IPS-NIHi7 (cell line): Measurements from ENCODE around the gene TAS2R38.
"Not testable (repeated sequence)": the region's sequence is repeated elsewhere in the genome, so short reads cannot be mapped to it uniquely, and the experiment has no call there.

Experiments
- DNase-seq: peaks from one replicate; pipeline ENCODE4 v3.0.0; 2012; ENCODE audit warnings: mixed read lengths; ENCODE audit errors: extremely low spot score

Gene TAS2R38

DNA sequence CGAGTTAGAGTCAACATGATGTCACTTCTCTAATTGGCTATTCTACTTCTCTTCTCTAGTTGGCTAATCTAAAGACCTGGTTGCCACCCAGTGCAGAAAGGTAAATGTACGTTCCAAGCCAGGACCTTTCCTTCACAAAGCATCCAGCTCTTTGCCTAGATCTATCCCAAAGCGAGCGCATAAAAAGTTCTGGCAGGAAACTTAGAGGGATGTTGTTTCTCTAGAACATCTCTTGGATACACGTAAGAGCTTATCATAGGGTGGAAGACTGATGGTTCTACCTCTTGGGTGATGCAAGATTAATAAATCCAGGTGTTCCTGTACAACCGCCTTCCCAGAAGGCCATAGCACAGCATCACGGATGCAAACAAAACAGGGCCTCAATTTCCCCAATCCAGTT, at the start of gene TAS2R38:
Gene TAS2R38, minus strand, starts transcription at position 101 of the 400 bp plus-strand sequence. Its CDS starts 84 bp downstream, at position 17.
- DNase-seq = no peak

DNA sequence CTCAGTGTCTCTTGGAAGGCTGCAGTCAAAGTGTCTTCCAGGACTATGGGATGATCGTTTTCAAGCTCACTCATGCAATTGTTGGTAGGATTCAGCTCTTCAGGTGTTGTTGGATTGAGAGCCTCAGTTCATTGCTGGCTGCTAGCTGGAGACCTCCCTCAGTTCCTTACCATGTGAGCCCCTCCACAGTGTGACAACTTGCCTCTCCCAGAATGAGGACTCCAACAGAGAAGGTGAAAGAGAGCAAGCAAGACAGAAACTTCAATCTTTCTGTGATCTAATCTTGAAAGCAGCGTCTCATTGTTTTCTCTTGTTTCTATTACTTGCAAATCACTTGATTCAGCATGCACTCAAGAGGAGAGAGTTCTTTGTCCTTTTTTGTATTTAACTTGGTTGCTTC, 44.6 kb upstream of the TAS2R38 start:
- no peak for DNase-seq

DNA sequence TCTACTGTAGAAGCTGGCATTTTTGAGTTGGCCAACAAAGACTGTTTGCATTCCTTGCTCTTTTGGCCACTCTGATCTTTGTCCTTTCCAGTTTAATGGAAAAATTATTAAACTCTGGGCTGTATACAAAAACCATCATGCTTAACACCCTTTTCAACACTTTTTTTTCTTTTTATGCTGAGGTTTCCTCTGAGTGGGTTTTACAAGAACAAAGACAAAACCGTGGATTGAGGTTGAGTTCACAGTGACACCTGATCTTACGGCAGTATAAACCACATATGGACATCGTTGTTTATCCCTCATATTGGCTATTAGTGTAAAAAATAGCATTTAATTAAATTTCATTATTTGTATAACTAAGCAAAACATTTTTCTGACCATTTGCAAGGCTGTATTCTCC, 43.9 kb upstream of the TAS2R38 start:
- no peak for DNase-seq

DNA sequence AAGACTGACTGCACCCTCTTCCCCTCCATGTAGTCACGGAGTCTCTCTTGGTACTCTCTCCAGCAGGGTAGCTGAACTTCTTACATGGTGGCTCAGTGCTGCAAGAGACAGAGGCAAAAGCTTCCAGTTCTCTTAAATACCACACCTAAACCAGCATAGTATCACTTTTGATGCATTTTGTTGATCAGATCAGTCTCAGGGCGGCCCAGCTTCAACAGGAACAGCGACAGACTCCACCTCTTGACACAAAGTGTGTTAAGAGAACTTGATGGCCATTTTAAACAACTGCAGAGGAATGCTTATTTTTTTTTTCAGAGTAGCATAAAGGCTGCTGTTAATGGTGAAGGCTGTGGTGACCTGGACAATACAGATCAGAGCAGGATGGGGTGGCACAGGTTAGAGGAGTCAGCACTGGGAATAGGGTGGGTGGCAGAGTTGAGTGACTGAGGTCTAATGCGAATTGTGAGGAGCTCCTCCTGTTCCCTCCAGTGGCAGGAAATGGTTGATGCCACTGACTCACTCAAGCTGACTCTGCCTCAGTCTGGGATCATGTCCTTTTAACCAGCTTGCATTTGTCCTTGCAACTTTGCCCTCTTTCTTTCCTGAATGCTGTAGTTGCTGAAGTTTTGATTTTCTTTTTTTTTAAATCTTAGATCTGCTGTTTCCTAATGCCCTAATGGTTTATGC, 39.4 kb upstream of the TAS2R38 start:
- peak; percentile 61 for DNase-seq

DNA sequence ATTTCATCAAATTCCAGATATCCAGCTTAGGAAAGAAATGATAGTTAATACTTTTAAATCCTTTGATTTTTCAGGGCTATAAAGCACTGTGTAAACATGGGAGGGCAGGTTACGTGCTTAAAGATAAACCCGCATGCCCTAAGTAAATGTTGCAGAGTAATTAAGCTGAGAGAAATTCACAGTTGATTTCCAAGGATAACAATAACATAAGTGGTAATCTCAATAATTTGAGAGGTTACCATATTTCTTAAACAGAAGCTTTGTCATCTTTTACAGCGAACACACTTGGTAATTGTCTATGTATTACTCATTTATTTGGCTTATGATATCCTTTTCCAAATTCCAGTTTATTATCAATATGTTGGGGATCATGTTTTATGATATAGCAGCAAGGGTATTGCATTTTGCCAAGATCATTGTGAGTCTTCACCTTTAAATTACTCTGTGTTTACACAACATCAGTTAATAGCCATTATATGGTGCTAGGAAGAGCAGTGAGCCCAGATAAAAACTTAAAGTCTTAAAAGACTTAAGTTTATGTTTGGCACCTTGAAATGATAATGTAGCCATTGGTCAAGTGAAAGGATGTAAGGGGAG, 37.5 kb upstream of the TAS2R38 start:
- no peak for DNase-seq

DNA sequence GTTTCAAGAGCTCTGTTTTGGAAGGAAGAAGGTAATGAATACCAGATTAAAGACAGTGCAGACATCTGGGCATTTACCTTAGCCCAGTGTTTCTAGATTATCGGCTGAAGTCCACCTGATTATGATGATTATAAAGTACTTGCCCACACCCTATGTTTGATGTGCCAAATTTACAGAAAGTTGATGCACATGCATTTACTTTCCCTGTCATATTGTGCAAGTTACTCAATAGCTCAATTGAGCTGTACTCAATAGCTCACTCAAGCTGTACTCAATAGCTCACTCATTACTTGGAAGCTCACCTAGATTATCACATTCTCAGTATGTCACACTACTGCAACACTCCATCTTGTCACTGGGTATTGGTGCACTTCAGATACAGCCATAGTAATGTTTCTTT, 35.6 kb upstream of the TAS2R38 start:
- DNase-seq = no peak

DNA sequence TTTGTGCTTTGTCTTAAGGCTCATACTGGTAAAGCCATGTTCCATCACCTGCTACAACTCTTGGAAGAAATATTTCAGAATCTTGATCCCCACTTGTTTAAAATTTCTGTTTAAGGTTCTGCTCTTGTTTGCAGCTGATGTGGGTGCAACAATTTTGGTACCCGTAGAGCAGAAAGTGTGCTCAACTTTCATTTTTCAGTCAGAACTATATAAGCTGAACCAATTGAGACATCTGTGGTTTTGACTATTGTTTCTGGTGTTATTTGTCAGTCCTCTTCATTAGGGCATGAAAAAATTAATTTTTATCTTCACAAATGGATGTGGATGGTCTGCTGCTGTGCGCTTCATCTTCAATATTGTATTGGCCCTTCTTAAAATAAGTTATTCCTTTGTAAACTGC, 33.0 kb upstream of the TAS2R38 start:
- DNase-seq = no peak

DNA sequence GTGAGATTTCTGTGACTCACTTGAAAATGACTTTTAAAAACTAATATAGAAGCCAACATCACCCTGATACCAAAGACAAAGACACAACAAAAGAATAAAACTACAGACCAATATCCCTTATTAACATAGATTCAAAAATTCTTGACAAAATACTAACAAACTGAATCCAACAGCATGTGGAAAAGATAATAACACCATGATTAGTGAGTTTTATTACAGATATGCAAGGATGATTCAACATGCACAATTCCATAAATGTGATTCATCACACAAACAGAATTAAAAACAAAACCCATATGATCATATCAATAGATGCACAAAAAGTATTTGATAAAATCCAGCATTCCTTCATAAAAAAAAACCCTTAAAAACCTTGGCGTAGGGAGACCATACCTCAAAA, 28.6 kb upstream of the TAS2R38 start:
- DNase-seq = no peak

DNA sequence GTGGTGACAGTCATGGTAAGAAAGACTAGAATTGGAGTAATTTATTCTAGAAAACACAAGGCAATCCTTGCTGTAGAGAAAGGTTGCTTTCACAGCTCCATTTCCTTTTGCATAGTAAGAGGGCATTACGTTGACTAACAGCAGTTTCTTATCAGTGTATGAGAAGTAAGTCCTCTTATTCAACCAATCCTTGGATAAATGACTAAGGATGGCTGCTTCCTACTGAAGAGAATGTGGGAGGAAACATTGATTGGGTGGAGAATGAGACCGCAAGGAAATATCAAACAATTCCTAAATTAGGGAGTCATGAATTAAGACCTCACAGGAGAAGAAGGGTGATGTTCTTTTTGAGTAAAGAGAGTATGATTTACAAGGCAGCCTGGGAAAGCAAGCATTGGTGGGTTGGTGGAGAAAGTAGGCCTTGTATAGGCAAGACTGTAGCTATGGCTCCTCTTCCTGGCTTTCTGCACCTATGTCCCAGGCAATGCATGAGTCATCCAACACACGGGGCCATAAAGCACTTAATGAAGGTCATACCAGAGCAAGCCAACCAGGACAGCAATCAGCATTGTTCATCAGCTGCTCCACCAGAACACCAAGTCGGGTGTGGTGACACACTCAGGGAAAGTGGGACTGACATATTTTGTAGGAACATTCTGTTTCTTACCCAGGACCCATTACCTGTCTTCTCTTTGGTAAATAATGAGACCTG, 27.7 kb upstream of the TAS2R38 start:
- no peak for DNase-seq

DNA sequence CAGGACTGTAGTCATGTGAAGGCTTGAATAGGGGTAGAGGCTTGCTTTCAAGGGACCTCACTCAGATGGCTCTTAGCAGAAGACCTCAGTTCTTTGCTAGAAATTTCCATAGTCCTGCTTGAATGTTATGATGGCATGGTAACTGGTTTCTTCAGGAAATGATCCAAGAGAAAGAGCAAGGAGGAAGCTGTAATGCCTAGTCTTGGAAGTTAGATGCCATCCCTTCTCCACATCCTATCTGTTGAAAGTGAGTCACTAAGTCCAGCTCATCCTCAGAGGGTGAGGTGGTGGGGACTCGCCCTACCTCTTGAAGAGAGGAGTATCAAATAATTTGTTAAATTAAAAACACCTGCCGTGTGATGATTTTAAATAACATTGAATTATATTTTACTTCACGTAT, 26.7 kb upstream of the TAS2R38 start:
- DNase-seq = no peak

DNA sequence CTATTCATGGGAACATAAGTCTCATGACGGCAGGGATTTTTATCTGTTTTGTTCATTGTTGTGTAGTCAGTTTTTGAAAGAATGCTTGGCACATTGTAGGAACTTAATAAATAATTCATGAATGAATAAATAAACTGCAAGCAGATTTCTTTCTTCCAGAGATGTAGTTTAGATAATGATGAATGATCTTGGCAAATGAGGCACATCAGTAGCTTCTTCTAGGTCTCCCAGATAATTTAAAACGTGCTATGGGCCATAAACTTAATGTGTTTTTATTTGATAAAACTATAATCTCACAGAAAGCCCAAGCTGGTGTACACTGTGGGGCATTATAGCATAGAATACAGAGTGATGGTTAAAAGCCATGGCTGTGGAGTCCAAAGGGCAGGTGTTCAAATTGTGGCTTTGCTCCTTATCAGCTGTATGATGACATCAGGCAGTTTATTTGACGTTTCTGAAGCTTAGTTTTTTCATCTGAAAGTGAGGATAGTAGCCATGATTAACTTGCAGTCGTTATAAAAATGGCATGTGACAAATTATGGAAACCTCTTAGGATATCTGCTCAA, 25.6 kb upstream of the TAS2R38 start:
- no peak for DNase-seq

DNA sequence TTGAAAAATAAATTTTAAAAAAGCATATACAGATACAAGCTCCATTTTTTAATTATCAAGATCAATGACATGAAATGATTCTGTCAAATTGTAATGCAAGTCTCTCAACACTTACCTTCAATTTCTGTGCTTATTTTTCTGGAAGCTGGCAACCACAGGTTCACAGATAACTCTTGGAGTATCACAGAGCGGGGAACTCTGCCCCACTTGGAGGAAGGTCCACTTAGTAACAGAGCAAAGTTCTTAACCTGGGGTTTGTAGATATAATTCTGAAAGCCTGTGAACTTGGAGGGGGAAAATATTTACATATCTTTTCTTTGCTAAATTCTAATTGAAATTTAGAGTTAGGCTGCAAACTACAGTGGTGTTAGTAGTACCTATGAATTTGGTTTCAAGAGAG, 19.8 kb upstream of the TAS2R38 start:
- no peak for DNase-seq

DNA sequence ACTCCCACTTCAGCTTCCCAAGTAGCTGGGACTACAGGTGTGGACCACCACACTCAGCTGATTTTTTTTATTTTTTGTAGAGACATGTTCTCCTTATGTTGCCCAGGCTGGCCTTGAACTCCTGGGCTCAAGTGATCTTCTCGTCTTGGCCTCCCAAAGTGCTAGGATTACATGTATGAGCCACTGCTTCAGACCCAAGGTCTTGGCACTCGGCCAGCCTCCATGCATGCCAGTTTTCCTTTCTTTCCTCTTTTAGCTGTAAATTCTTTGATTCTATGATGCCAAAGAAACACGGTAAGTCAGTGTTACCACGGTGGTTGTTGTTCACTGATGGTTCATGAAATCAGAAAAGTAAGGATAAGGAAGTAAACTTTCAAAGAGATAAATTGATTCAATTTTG, 19.1 kb upstream of the TAS2R38 start:
- DNase-seq = no peak

DNA sequence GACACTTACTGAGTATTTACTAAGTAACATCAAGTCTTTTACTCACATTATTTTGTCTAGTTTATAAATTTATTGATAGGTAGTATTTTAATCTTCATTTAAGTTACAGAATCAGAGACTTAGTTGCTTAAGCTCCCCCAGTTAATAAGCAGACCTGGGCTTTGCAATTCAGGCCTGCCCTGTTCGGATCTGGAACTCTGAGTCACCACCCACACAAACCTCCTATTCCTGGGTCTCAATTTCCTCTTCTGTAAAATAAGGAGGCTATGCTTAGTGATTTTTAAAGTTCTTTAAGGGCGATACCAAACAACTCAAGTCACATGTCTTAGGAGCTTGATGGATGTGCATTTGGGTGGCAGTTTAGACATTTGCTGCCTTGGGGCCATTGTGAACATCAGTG, 18.6 kb upstream of the TAS2R38 start:
- DNase-seq = no peak

DNA sequence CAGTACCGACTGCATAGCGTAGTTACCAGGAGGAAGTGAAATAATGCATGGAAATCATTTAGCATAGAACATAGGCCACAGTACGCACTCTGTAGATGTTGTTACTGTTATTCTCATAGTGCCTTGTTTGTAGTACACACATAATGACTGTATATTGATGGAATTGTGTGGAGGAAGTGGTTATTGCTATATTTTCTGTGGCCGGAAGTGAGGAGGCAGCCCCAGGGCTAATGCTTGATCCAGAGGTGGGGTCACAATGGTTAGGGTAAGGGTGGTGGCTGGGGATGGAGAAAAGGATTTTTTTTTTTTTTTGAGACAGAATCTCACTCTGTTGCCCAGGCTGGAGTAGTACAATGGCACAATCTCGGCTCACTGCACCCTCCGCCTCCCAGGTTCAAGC, 17.6 kb upstream of the TAS2R38 start:
- no peak for DNase-seq

DNA sequence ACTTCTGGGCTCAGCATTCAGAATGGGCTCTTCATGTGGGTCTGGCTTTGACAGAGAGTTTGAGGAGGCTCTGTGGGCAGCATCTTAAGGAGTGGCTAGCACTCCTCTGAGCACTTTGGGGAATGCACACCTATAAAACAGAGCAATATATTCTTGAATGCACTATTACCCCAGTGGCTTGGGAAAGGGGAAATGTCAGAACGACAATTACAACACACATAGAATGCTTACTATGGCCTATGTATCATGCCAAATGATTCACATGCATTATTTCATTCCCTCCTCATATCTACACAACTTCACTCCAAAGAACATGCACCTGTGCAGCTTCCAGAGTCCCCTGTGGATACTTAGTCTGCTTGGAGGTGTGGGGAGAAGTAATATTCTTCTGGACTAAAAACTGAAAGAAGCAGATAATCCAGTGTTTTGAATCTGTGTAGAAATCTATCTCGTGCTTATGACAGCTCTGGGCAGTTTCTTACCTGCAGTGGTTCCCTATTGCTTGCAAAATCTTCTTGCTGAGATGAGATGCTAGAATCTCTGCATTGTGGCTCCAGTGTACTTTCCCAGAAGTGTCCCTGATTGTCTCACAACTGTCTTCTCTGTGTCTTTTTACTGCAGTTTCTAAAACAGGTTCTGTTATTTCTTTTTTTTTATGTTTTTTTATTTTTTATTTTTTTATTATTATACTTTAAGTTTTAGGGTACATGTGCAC, 16.6 kb upstream of the TAS2R38 start:
- DNase-seq = no peak

DNA sequence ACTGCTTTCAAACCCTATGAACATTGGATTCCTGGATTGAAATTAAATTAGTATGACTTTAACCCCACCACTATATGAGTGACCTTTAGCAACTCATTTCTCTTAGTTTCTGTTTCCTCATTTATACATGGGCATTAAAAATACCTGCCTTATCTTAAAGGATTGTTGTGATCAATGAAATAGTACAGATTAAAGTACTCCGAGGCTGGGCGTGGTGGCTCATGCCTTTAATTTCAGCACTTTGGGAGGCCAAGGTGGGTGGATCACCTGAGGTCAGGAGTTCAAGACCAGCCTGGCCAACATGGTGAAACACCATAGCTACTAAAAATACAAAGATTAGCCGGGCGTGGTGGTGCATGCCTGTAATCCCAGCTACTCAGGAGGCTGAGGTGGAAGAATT, 14.2 kb upstream of the TAS2R38 start:
- not testable (repeated sequence) for DNase-seq

DNA sequence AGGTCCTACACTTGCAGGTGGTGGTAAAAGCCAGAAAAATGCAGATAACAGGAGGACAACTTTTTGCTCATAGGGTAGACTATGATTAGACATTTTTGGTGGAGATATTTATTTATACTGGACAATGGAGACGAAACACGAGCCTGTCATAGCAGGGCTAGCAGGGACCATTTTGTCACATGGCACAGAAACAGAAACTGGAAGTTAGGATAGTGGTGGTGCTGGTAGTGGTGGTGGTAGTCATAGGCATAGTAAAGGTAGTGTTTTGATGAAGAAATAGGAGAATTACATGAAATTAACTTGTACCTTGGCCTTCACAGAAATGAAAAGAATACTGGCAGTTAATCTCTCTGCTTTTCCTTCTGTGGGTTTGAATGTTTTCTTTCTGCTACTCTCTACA, 13.3 kb upstream of the TAS2R38 start:
- DNase-seq = no peak

DNA sequence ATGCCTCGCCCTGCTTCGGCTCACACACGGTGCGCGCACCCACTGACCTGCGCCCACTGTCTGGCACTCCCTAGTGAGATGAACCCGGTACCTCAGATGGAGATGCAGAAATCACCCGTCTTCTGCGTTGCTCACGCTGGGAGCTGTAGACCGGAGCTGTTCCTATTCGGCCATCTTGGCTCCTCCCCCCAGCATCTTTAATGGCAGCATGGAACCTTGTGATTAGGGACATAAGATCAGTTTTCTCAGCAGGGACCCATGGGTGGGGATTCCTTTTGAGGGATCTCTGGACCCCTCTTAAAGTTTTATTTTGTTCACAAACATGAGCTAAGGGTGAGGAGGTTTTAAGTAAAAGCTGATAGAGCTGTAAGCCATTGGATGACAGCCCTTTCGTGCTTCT, 12.4 kb upstream of the TAS2R38 start:
- not testable (repeated sequence) for DNase-seq

DNA sequence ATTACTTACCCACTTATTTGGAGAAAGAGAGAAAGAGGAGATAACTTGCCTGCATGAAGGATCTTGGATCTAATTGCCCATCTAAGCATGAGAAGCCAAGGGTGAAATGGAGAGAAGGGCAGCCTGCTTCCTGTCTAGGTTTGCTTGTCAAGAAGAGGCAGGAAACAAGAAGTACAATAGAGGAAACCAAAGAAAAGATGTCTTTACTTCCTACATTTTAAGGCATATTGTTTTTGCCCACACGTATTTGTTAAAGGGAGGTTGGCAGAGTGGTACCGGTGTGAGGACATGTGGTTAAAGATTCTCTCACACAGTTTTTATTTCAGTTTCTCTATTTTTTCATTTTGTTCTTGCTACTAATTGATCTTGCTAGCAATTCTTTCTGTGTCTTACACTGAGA, 6.0 kb upstream of the TAS2R38 start:
- DNase-seq = no peak

DNA sequence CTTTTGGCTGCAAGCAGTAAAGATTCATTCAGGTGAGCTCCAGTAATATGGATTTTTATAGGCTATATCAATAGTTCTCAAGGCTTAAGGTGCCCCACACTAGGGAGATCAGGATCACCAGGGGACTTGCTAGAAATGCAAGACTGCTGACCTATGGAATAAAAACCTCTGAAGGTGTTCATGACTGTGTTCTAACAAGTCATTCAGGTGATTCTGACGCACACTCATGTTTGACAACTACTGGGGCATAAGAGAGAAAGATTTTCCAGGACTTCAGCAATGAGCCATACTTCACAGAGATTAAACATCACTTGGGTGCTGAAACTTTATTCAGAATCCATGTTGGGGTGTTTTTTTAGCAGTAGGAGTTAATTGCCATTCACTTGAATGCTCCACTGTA, 4.8 kb upstream of the TAS2R38 start:
- no peak for DNase-seq

DNA sequence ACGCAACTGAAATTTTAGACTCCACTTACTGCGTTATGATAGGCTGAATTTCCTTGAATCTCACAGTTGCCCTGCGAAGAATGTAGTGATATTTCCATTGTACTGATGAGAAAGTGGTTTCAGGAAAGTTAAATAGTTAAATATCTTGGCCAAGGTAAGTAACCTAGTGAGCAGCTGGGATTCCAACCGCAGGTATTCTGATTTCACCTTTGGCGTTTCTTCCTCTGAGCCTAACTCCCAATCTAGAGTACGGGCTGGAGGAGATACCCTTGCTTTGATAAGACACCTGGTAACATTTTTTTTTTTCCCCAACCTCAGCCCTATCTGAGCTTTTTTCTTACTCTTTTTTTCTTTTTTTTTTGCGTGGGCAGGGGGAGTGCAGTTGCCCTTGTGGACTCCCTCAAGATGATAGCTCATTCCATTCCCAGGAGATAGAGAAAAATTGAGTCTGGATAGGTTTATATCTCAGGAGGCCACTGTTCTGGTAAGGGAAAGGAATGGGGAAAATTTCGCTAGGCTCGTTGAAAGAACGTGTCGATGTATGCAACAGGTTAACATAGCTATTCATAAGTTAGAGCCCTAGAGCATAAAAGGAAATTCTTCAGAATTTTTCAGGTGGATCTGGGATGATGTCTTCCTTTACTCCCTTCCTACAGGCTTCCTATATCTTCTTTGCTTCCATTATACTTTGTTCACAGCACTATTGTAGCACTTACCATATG, 3.1 kb upstream of the TAS2R38 start:
- DNase-seq = no peak
